Stimulated activated naive CD8-positive, alpha-beta T cell treated with anti-CD3 and anti-CD28 coated beads, Interleukin-15, amount 100 ng/mL, for 72 hours (primary cell): ENCODE measurements around the gene CYP4A22.
"Not testable (repeated sequence)": the region's sequence is repeated elsewhere in the genome, so short reads cannot be mapped to it uniquely, and the experiment has no call there.

Experiments used
- ATAC-seq: fragments of 150-1000 bp; cut with Tn5 transposase; 2 replicates; pipeline ENCODE4 v1.10.0; 2021; ENCODE audit warnings: mild to moderate bottlenecking, moderate library complexity
- DNase-seq, 2 donors: peaks; one replicate each; pipeline ENCODE4 v3.0.0; 2021 to 2022
- H3K27ac Mint-ChIP-seq, 2 donors: one replicate each; pipeline ENCODE4 v1.8.0; 2022; ENCODE audit warnings: mild to moderate bottlenecking in 2 of 2, mixed read lengths in 2 of 2, moderate library complexity in 2 of 2
- H3K27me3 Mint-ChIP-seq: one replicate; pipeline ENCODE4 v1.8.0; 2022; ENCODE audit warnings: mixed read lengths
- H3K4me1 Mint-ChIP-seq: one replicate; pipeline ENCODE4 v1.8.0; 2022; ENCODE audit warnings: mild to moderate bottlenecking, mixed read lengths
- H3K4me3 Mint-ChIP-seq, 2 donors: one replicate each; pipeline ENCODE4 v1.8.0; 2022; ENCODE audit warnings: mild to moderate bottlenecking in 2 of 2, mixed read lengths in 2 of 2, moderate library complexity in 1 of 2
- H3K9me3 Mint-ChIP-seq, 2 donors: one replicate each; pipeline ENCODE4 v1.8.0; 2022; ENCODE audit warnings: mixed read lengths in 2 of 2

Gene CYP4A22

DNA sequence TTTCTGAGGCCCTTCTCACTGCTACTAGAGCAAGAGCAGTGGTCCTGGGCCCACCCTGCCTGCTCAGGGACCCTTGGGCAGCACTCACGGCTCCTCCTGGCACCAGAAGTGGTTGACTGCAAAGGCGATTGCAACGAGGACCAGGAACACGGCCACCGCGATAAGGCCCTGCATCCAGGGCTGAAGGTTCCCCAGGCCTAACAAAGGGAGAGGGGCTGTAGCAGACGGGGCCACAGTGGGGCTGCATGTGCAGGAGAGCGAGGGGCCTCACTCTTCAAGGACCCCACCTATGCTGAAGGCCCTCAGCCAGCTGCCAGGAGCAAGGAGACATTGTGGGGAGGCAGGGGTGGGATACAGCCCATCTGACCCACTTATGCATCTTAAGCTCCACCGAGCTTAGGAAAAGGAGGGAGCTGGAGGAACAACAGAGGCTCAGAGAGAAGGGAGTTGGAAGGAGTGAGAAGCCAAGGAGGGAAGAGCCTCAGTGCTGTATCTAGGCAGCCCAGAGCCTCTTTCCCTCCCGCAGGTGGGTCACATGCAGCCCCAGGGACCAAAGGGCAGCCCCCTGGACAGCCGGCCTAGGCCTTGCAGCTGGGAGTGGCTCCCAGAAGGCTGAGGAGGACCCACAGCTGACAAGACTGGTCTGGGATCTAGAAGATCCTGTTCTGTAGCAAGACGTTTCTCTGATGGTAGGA, 50.1 kb downstream of the CYP4A22 start:
- H3K27me3 Mint-ChIP-seq, result peaks cover 20% of the 10 kb centered on the region
- no peaks in the 10 kb centered on the region for H3K4me1 Mint-ChIP-seq
- H3K4me3 Mint-ChIP-seq, result no peak overlapping the region
- no peak for ATAC-seq
- no peak overlapping the region for H3K27ac Mint-ChIP-seq
- H3K9me3 Mint-ChIP-seq, result no peaks in the 10 kb centered on the region
- no peak for DNase-seq

DNA sequence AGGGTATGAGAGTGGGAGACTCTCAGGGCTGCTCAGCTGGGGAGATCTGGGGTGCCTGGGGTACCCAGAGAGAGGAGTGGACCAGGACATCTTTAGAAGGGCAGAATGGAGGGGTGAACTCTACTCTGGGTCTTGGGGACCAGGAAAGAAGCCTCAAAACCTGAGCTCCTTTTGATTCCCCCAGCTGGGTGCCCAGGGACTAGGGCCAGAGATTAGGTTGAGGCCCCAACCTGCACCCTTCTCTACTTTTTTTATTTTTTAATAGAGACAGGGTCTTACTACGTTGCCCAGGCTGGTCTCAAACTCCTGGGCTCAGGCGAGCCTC, 50.6 kb downstream of the CYP4A22 start:
- H3K4me3 Mint-ChIP-seq, result no peak overlapping the region
- H3K27ac Mint-ChIP-seq, result no peak overlapping the region
- peaks cover 20% of the 10 kb centered on the region for H3K27me3 Mint-ChIP-seq
- H3K4me1 Mint-ChIP-seq, result peaks cover 4% of the 10 kb centered on the region
- ATAC-seq (no peak), DNase-seq (no peak)
- H3K9me3 Mint-ChIP-seq, result no peaks in the 10 kb centered on the region

DNA sequence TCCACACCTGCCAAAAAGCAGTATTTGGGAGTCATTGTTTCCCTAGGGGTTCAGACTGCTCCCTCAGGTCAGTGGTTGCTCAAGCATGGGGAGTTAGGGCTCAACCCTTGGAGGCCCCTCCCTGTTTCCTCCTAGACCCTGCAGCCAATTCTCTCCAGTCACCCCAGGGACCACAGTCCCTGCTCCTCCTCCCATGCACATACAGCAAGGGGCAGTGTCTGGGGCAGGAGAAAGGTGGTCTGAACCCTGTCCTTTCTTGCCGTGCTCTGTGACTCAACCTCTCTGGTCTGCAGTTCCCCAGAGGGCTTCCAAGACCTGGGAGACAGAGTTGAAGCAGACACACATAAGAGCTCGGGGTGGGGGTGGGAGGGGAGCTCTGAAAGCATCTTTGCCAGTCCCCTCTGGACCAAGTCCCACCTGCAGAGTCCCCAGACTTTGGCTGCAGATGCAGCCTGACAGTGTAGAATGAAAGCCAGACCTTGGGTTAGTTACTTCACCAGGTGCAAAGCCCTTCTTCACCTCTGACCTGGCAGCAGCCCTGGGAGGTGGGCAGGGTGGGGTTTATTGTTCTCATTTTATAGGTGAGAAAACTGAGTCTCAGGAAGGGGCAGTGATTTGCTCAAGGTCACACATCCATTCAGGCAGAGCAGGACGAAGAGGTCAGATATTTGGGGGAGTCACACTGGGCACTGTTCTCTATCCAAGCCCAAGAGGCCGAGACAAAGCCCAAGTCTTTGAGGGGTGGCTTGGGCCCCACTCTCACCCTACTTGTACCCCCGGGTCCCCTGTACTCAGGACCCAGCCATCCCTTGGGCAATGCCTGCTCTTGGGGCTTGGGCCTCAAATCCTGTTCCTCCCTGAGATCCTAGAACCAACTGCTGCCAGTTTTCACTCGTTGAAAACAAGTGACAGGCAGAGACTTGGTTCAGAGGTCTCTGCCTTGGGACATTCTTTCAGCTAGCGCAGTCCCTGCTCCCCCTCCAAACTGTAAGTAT, 51.8 kb downstream of the CYP4A22 start:
- no peak for DNase-seq
- no peak for ATAC-seq
- H3K4me1 Mint-ChIP-seq, result peaks cover 6% of the 10 kb centered on the region
- H3K4me3 Mint-ChIP-seq, result no peak overlapping the region
- H3K27ac Mint-ChIP-seq, result no peak overlapping the region
- H3K9me3 Mint-ChIP-seq, result no peaks in the 10 kb centered on the region
- H3K27me3 Mint-ChIP-seq, result peaks cover 22% of the 10 kb centered on the region

DNA sequence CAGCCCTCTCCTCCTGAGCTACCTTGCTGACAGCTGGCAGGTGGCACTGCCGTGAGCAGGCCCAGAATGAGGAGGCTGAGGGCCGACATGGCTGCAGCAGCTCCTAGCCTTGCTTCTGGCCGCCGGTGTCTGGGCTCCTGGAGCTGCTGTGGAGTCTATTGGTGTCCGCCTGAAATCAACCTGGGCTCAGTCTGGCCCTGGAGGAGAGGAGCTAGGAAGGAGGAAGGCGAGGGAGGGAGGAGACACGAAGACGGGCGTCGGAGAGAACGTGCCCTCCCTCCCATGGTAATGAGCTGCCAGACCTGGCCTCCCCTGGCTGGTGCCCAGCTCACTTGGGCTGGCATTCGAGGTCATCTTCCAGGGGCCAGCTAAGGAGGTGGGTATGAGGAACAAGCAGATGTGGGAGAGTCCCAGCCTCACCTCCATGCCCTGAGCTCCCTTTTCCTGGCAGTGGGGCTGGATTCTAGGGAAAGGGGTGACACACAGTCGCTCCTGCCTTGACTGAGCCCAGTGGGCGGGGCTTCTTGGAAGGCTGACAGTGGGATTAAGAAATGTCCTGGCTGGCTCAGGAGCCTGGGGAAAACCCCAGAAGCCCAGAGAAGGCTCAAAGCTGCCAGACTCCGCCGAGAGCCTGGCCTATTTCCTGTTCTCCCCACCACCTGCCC, 52.7 kb downstream of the CYP4A22 start, which contains the start of gene PDZK1IP1:
Gene PDZK1IP1 (minus strand): TSS at position 193 of the 665 bp plus-strand sequence. CDS start 104 bp downstream, at position 89.
- Mint-ChIP-seq H3K4me3 (no peak within 1 kb of the TSS), H3K9me3 (no peaks in the 10 kb centered on the region), H3K27me3 (peaks cover 24% of the 10 kb centered on the region), H3K27ac (peak within 1 kb of the TSS; percentile 67 to 87), H3K4me1 (peaks cover 6% of the 10 kb centered on the region)
- DNase-seq, result no peak
- no peak for ATAC-seq

DNA sequence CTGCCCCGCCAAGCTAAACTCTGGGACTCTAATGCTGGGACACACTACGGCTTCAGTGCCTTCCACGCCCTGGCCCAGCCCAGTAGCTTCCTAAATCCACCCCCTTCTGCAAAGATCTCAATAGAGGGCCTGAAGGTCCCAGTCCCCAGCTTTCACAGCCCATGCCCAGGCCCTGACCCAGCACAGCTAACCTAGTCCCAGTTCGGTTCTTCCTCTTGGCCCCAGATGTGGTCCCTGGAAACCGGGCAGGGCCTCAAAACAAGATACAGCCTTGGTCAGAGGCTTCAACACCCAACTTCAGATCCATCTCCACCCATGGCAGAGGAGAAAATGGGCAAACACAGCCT, 53.2 kb downstream of the CYP4A22 start:
- Mint-ChIP-seq H3K4me1 (peaks cover 6% of the 10 kb centered on the region), H3K27ac (no peak overlapping the region), H3K27me3 (peaks cover 24% of the 10 kb centered on the region), H3K9me3 (no peaks in the 10 kb centered on the region), H3K4me3 (no peak overlapping the region)
- ATAC-seq (no peak), DNase-seq (no peak)

DNA sequence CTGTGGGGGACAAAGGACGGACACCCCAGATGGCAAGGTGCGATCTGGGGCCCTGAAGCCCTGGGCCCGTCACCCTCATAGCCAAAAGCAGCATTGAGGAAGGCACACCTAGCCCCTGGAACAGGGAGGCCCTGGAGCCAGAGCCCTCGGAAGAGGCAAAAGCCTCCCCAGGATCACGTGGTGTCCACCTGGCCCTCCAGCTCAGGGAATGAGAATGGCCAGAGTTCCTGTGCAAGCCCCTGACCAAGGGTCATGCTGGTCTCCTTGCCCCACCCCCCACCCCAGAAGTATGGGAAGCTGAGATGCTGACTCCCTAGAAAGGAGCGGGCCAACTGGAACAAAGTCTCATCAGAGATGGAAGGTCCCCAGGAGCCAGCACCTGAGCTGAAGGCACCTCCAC, 53.6 kb downstream of the CYP4A22 start:
- no peak overlapping the region for H3K27ac Mint-ChIP-seq
- H3K27me3 Mint-ChIP-seq, result peaks cover 24% of the 10 kb centered on the region
- DNase-seq (no peak), ATAC-seq (no peak)
- no peak overlapping the region for H3K4me3 Mint-ChIP-seq
- H3K4me1 Mint-ChIP-seq, result peaks cover 6% of the 10 kb centered on the region
- H3K9me3 Mint-ChIP-seq, result no peaks in the 10 kb centered on the region

DNA sequence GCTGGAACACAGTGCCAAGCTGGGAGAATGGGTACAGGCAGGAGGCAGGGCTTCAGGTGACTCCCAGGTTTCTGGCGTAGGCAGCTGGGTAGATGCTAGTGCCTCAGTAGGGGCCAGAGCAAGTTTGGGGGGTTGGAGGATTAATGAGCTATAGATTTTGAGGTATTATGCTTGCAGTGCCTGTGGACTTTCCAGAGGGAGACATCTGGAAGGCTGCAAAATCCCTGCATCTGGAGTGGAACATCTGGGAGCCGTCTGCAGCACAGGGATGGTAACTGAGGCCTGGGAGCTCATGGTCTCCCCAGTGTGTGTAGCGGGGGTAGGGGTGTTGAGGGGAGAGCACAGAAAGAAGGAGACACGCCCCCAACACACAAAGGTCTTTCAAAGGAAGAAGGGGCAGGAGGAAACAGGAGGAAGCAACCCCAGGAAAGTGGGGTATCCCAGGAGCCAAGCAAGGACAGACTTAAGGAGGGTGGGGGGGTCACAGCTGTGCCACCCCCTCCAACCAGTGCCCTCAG, 54.8 kb downstream of the CYP4A22 start:
- H3K9me3 Mint-ChIP-seq, result no peaks in the 10 kb centered on the region
- peaks cover 24% of the 10 kb centered on the region for H3K27me3 Mint-ChIP-seq
- H3K4me3 Mint-ChIP-seq, result no peak overlapping the region
- no peak overlapping the region for H3K27ac Mint-ChIP-seq
- no peak for ATAC-seq
- peaks cover 6% of the 10 kb centered on the region for H3K4me1 Mint-ChIP-seq
- DNase-seq, result no peak

DNA sequence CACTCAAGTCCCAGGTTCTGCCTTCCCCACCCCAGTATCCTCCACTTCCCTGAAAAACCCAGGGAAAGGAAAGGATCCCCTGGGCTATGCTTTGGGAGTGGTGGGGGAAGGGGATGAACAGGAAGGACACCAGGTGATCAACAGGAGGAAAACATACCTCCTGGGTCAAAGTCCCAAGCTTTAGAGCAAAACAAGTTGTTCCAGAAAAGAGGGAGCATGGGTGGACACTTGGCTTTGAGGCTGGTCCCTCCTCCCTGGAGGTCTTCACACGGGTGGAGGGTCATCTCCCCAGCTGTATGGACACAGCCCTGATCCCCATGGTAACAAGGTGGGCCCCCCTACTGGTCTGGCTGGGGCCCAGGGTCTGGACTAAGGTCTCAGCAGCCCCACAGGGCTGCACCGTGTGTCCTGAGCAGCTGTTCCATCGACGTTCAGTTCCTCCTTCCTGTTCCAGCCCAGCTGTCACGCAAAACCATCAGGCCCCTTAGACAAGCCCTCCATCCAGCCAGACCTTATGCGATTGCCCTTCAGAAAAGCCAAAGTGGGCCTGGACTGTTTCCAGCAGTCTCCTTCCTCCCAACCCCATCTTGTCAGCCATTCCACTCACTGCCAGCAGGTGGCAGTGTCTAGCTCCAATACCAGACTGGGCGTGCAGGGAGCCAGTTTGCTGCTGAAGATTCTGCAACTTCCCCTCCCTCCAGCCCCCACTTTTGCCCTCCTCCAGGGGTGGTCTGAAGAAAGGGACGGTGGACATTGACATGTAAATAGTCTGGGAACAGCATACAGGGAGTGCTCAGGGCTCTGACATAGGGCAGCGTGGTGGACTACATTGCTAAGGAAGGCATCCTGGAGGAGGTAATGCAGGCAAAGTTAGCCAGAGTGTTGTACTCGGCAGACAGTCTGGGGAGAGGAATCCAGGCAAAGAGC, 55.5 kb downstream of the CYP4A22 start:
- peak; percentile 61 to 62 for DNase-seq
- no peaks in the 10 kb centered on the region for H3K9me3 Mint-ChIP-seq
- no peak overlapping the region for H3K4me3 Mint-ChIP-seq
- ATAC-seq, result peak; percentile 66
- no peak overlapping the region for H3K27ac Mint-ChIP-seq
- H3K4me1 Mint-ChIP-seq, result peaks cover 6% of the 10 kb centered on the region
- H3K27me3 Mint-ChIP-seq, result peaks cover 25% of the 10 kb centered on the region

DNA sequence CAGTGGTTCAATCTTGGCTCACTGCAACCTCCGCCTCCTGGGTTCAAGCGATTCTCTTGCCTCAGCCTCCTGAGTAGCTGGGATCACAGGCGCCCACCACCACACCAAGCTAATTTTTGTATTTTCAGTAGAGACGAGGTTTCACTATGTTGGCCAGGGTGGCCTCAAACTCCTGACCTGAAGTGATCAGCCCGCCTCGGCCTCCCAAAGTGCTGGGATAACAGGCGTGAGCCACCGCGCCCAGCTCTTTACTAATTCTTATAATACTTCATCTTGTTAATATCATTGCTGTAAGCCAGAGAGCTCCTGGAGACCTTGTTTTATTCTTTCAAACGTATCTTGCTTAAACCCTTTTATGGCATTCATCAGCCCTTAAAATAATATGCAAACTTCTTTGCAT, 56.3 kb downstream of the CYP4A22 start:
- H3K4me3 Mint-ChIP-seq, H3K4me1 Mint-ChIP-seq, ATAC-seq, DNase-seq, H3K9me3 Mint-ChIP-seq, H3K27ac Mint-ChIP-seq: not testable (repeated sequence)
- H3K27me3 Mint-ChIP-seq, result peaks cover 33% of the 10 kb centered on the region

DNA sequence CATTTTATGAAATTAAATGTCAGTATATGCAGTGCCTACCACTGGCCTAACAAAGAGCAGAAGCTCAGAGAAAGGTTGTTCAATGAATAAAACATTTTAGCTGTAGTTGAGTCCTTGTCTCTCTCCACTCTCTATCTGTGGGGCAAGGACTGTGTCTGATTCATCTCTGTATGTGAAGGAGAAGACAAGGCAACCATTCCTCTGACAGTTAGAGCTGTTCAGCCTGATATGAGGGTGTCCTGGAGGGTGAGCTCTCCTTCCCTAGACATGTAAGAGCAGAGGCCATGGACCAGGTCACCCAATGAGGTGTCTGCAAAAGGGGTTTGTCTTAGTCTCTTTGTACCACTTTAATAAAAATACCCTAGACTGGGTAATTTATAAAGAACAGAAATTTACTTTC, 57.1 kb downstream of the CYP4A22 start:
- Mint-ChIP-seq H3K4me1 (peaks cover 6% of the 10 kb centered on the region), H3K27me3 (peaks cover 41% of the 10 kb centered on the region), H3K27ac (peak overlapping the region in 1 of 2 donors; percentile 15), H3K9me3 (no peaks in the 10 kb centered on the region), H3K4me3 (no peak overlapping the region)
- DNase-seq (no peak), ATAC-seq (no peak)

DNA sequence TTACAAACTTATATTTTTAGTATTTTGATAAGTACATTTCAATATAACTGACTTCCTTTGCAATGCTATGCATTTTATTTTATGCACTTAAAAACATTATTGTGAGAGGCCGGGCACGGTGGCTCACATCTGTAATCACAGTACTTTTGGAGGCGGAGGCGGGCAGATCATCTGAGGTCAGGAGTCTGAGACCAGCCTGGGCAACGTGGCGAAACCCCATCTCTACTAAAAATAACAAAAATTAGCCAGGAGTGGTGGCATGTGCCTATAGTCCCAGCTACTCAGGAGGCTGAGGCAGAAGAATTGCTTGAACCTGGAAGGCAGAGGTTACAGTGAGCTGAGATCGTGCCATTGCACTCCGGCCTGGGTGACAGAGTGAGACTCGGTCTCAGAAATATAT, 58.7 kb downstream of the CYP4A22 start:
- H3K4me1 Mint-ChIP-seq, result not testable (repeated sequence)
- peaks cover 51% of the 10 kb centered on the region for H3K27me3 Mint-ChIP-seq

DNA sequence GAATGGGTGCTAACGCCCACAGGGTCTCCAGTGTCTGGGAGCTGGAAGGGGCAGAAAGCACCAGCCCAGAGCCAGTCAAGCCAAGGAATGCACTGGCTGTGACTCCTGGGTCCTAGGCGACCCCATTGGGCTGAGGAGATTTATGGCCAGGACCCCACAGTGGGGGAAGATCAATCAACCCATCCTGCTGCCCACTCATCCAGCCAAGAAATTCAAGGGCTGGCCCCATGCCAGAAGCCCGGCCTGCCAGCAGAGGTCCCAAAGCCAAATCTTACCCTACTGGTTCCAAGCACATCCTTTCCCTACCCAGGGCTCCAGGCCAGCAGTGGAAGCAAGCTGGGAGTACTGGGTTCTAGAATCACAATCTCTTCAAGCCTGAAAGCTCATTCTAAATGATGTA, 59.4 kb downstream of the CYP4A22 start:
- Mint-ChIP-seq H3K27ac (no peak overlapping the region), H3K27me3 (peaks cover 50% of the 10 kb centered on the region), H3K4me1 (peaks cover 6% of the 10 kb centered on the region), H3K9me3 (no peaks in the 10 kb centered on the region), H3K4me3 (no peak overlapping the region)
- ATAC-seq (no peak), DNase-seq (no peak)

More for the DNA sequence above, 58.7 kb downstream of the CYP4A22 start:
- not testable (repeated sequence) for H3K9me3 Mint-ChIP-seq, H3K27ac Mint-ChIP-seq, DNase-seq, H3K4me3 Mint-ChIP-seq, ATAC-seq

DNA sequence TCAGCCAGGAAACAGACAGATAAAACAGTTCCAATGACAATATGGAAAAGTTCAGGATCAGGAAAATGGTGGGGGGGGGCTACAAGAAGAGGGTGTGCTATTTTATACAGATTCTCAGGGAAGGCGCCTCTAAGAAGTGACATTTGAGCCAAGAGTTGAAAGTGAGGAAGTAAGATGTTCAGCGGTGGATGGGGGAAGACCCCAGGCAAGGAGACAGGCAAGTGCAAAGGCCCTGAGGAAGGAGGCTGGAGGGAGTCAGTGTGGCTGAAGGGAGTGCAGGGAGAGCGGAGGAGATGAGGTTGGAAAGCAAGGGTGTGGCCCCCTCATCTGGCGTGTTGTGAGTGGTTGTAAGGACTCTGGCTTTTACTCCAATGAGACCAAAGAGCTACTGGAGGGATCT, 61.0 kb downstream of the CYP4A22 start:
- Mint-ChIP-seq H3K27ac (peak overlapping the region in 1 of 2 donors; percentile 6), H3K4me1 (no peaks in the 10 kb centered on the region), H3K4me3 (no peak overlapping the region), H3K9me3 (no peaks in the 10 kb centered on the region), H3K27me3 (peaks cover 37% of the 10 kb centered on the region)
- ATAC-seq (no peak), DNase-seq (no peak)
